ENCODE data around the gene MTO1.

- TF ChIP-seq CTCF (conservative IDR thresholded peaks at IDR 0.05; ENCODE audit: low read depth in 2 of 2) (no peak), EZH2 (IDR thresholded peaks at IDR 0.05; ENCODE audit: low read depth, unreplicated experiment) (no peak)
These were observed 43.3 kb upstream of the MTO1 start for GRCh38 chr6:73418081-73418741.
